Transverse colon (tissue), 4 donors: ENCODE measurements around the gene ENG.

Experiments used
- EP300 ChIP-seq: sonication (generic); formaldehyde crosslinking; IDR thresholded peaks from one replicate; pipeline ENCODE4 v1.6.1; 2017; ENCODE audit warnings: antibody characterized with exemption, low read depth
- POLR2A ChIP-seq: fragments of 450-650 bp; IDR thresholded peaks from one replicate; pipeline ENCODE4 v1.6.1; 2016; ENCODE audit warnings: antibody characterized with exemption, mild to moderate bottlenecking, moderate library complexity
- POLR2AphosphoS5 ChIP-seq, 3 donors: sonication (generic); formaldehyde crosslinking; IDR thresholded peaks; one replicate each; pipeline ENCODE4 v1.6.1; 2016; ENCODE audit warnings: antibody characterized with exemption in 3 of 3
- TF ChIP-seq, protein P1 (sequence below), 5 experiments: fragments of 200-600 bp in 3 of 5; fragments of 450-650 bp in 2 of 5; sonication (generic) in 3 of 5; IDR thresholded peaks; 1 replicate in 2 of 5; 2 replicates in 3 of 5; pipeline ENCODE4 v1.5.1; 2016 to 2017; ENCODE audit warnings: antibody characterized with exemption in 5 of 5, inconsistent platforms in 3 of 5, mild to moderate bottlenecking in 2 of 5, moderate library complexity in 1 of 5

DNA sequence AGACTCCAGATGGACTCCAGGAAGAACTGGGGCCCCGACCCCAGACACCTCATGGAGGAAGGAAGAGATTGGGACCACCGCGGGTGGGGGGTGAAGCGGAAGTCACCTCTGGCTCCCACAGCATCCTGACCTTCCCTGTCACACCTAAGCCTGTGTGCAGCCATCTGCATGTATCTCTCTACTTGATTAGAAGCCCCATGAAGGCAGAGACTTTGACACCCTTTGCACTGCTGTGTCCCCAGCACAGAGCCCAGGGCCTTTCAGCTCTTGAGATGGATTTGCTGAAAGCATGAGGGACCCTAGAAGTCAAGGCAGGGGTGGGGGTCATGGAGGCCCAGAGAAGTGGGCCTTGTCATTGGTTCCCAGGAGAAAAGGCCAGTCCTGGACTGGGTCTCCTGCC lies 2.8 kb upstream of the ENG start:
- TF ChIP-seq POLR2A (no peak), EP300 (no peak), POLR2AphosphoS5 (IDR thresholded peaks at IDR 0.05) (no peak)
- TF ChIP-seq, protein P1, sequence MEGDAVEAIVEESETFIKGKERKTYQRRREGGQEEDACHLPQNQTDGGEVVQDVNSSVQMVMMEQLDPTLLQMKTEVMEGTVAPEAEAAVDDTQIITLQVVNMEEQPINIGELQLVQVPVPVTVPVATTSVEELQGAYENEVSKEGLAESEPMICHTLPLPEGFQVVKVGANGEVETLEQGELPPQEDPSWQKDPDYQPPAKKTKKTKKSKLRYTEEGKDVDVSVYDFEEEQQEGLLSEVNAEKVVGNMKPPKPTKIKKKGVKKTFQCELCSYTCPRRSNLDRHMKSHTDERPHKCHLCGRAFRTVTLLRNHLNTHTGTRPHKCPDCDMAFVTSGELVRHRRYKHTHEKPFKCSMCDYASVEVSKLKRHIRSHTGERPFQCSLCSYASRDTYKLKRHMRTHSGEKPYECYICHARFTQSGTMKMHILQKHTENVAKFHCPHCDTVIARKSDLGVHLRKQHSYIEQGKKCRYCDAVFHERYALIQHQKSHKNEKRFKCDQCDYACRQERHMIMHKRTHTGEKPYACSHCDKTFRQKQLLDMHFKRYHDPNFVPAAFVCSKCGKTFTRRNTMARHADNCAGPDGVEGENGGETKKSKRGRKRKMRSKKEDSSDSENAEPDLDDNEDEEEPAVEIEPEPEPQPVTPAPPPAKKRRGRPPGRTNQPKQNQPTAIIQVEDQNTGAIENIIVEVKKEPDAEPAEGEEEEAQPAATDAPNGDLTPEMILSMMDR (IDR thresholded peaks at IDR 0.05): no peak
